GM12872 (cell line): ENCODE measurements around the gene SCO2.

Experiments
- TF ChIP-seq, protein P1 (sequence below): IDR thresholded peaks from 3 replicates; pipeline ENCODE4 v1.5.1; 2011; ENCODE audit warnings: low read depth, mild to moderate bottlenecking, low read length, moderate library complexity; ENCODE audit not compliant: insufficient read depth

Gene SCO2

DNA sequence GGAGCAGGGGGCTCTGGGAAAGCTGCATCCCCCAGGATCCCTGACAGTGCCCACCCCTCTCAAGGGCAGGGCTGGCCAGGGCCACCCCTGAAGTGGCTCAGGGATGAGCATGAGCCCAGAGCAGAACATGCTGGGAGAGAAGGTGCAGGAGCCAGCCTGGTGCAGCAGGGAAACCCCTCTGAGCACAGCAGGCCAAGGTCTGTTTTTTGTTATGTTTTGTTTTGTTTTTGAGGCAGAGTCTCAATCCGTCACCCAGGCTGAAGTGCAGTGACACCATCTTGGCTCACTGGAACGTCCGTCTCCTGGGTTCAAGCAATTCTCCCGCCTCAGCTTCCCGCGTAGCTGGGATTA lies 49.8 kb downstream of the SCO2 start:
- TF ChIP-seq, protein P1, sequence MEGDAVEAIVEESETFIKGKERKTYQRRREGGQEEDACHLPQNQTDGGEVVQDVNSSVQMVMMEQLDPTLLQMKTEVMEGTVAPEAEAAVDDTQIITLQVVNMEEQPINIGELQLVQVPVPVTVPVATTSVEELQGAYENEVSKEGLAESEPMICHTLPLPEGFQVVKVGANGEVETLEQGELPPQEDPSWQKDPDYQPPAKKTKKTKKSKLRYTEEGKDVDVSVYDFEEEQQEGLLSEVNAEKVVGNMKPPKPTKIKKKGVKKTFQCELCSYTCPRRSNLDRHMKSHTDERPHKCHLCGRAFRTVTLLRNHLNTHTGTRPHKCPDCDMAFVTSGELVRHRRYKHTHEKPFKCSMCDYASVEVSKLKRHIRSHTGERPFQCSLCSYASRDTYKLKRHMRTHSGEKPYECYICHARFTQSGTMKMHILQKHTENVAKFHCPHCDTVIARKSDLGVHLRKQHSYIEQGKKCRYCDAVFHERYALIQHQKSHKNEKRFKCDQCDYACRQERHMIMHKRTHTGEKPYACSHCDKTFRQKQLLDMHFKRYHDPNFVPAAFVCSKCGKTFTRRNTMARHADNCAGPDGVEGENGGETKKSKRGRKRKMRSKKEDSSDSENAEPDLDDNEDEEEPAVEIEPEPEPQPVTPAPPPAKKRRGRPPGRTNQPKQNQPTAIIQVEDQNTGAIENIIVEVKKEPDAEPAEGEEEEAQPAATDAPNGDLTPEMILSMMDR, result no peak

DNA sequence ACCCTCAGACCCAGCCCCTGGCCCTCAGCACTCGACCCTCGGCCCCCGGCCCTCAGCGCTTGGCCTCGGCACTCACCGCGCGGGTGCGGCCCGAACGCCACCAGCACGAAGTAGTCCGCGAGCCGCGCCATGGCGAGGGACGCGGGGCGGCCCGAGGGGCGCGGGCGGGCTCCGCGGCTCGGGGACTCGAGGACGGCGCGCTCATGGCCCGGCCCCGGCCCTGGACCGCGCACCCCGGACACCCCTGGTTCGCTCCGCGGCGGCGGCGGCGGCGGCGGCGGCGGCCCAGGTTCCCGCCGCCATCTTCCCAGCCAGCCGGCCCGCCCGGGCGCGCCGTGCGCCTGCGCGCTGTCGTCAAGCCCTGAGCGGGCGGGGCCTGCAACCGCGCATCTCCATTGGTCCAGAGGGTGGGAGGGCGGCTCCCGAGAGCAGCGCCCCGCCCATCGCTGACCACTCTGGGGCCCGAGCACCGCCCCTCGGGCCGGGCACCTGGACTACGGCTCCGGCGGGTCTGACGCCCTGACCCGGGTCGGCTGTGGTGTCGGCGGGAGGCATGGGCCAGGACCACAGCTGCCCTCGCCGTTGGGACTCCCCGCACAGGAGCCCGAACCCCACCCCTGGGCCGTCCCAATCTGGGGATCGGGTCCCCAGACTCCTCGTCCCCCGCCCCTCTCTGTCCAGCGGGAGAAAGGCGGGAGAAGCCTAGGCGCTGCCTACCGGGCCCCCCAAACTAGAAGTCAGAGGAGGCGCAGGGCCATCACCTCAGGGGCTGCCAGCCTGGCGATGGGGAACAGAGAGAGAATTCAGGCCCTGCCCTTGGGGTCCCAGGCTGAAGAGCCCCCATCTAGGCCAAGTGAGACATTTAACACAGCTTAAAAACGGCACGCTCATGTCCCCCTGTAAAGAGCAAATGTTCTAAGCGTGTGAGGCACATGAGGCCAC lies 50.4 kb downstream of the SCO2 start, which contains the start of gene SBF1:
Gene SBF1, minus strand, starts transcription at position 326 of the 942 bp plus-strand sequence. Its CDS starts 195 bp downstream, at position 131.
- TF ChIP-seq, protein P1, result no peak

DNA sequence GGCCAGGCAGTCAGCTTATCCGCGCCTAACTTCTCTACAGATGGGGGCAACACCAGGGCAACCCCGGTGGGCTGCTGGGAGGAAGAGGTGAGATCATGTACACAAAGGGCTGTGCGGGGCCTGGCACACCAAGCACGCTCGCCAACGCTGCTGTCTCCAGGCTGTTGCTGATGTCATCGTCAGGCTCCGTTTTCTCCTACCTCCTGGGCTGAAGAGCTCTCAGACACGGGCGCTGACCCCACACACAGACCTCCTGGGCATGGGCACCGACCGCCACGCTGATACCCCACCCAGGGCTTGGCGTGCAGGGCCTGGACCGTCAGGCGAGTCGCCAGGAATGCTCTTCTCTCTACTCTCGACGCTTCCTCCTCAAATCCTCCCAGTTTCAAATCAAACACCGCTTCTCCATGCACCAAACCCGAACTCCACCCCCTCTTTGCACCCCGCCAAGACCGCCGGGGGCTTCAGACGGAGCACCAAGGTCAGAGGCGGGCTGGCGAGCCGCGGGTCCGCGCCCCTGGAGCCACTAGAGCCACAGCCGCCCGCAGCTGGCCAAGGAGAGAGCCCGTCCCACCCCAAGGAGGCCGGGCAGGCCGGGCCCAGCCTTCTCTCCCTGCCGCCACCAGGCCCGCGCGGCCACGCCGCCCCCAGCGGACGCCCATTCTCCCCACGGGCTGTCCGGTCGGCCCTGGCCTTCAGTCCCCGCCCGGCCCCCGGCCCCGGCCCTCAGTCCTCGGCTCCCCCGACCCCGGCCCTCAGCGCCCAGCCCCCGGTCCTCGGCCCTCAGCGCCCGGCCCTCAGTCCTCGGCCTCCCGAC lies 51.3 kb downstream of the SCO2 start:
- TF ChIP-seq, protein P1, result no peak
